MCF 10A (cell line): ENCODE results near the gene NCOR2. TPM values are rescaled to one million over a fixed set of nuclear protein-coding genes. Genes with fewer than 3 reads are reported as not detected.

ENCODE experiments used
- BruUV-seq: library from RNA; stranded (reverse); fragments of 400-500 nt; replicated peaks from 2 replicates; lab custom pipeline; 2021; lab: Mats Ljungman, UMichigan
- CTCF ChIA-PET: fragments of 300-600 bp; sonication (Branson Sonifier 250); formaldehyde crosslinking; extraction: SDS; loops from one replicate; lab custom pipeline; 2021; ENCODE audit warnings: antibody characterized with exemption, inconsistent platforms; lab: Yijun Ruan, JAX
- POLR2A ChIA-PET: fragments of 300-600, 350-650 bp; sonication (Branson Sonifier 250); formaldehyde crosslinking; extraction: SDS; loops from one replicate; lab custom pipeline; 2020; ENCODE audit warnings: antibody characterized with exemption, inconsistent platforms; lab: Yijun Ruan, JAX
- DNase-seq: peaks from one replicate; pipeline ENCODE4 v3.0.0-alpha.2; 2018; ENCODE audit not compliant: unreplicated experiment
- H3K27ac Mint-ChIP-seq: one replicate; pipeline ENCODE4 v1.8.0; 2022; ENCODE audit warnings: mild to moderate bottlenecking, low read depth, mixed read lengths; ENCODE audit not compliant: unreplicated experiment
- H3K27me3 Mint-ChIP-seq: one replicate; pipeline ENCODE4 v1.8.0; 2022; ENCODE audit warnings: mixed read lengths; ENCODE audit not compliant: insufficient read depth, unreplicated experiment
- H3K36me3 Mint-ChIP-seq: one replicate; pipeline ENCODE4 v1.8.0; 2022; ENCODE audit warnings: mild to moderate bottlenecking, moderate library complexity, mixed read lengths; ENCODE audit not compliant: insufficient read depth, unreplicated experiment
- H3K4me1 Mint-ChIP-seq: one replicate; pipeline ENCODE4 v1.8.0; 2022; ENCODE audit warnings: mixed read lengths; ENCODE audit not compliant: insufficient read depth, unreplicated experiment
- H3K4me3 Mint-ChIP-seq: one replicate; pipeline ENCODE4 v1.8.0; 2022; ENCODE audit warnings: mild to moderate bottlenecking, moderate library complexity, mixed read lengths; ENCODE audit not compliant: unreplicated experiment
- H3K9me3 Mint-ChIP-seq: one replicate; pipeline ENCODE4 v1.8.0; 2022; ENCODE audit warnings: mixed read lengths; ENCODE audit not compliant: unreplicated experiment
- CTCF ChIP-seq: fragments of 200-600 bp; IDR thresholded peaks from one replicate; pipeline ENCODE4 v1.8.0; 2022; ENCODE audit warnings: antibody characterized with exemption, mild to moderate bottlenecking; ENCODE audit not compliant: unreplicated experiment
- intact Hi-C: fragments of 100-400 bp; cut with micrococcal nuclease; formaldehyde crosslinking; loops from 2 replicates; pipeline ENCODE4 v1.14.1; 2022
- total RNA-seq: library from RNA; stranded (reverse); gene quantifications from 2 replicates; pipeline ENCODE4 v1.2.3, GENCODE V29; 2022

The NCOR2 gene
- total RNA-seq, 1 experiment from 2014 or later, result 145 TPM

GRCh38 chr12:124562796-124563181 lies 4.6 kb downstream of the NCOR2 start:
- ChIA-PET POLR2A (interaction anchor here (5.8 kb wide), 1 partner anchor 44 kb away, joined by 44 read pairs; no protein-coding TSS in a partner anchor), CTCF (interaction anchor here (0.6 to 1.0 kb wide), 4 partner anchors 157 to 526 kb away, joined by 3 read pairs; no protein-coding TSS in a partner anchor)
- BruUV-seq, result no TSS peak
- no peak for DNase-seq
- H3K27me3 Mint-ChIP-seq, result no peaks in the 10 kb centered on the region
- H3K36me3 Mint-ChIP-seq, result no peaks in the 10 kb centered on the region
- no peak overlapping the region for H3K4me3 Mint-ChIP-seq
- no peaks in the 10 kb centered on the region for H3K9me3 Mint-ChIP-seq
- H3K27ac Mint-ChIP-seq, result no peak overlapping the region
- intact Hi-C loops, result no loop called here
- no peak for TF ChIP-seq CTCF
- H3K4me1 Mint-ChIP-seq, result peaks cover 7% of the 10 kb centered on the region

- DNase-seq, result no peak
- POLR2A ChIA-PET, result interaction anchor here (5.8 kb wide), 1 partner anchor 44 kb away, joined by 44 read pairs; no protein-coding TSS in a partner anchor
- Mint-ChIP-seq H3K4me3 (no peak overlapping the region), H3K36me3 (no peaks in the 10 kb centered on the region), H3K4me1 (peaks cover 5% of the 10 kb centered on the region), H3K9me3 (no peaks in the 10 kb centered on the region), H3K27ac (no peak overlapping the region), H3K27me3 (no peaks in the 10 kb centered on the region)
- CTCF ChIA-PET, result interaction anchor here (0.6 to 1.0 kb wide), 3 partner anchors 173 to 205 kb away, joined by 3 read pairs; no protein-coding TSS in a partner anchor
- TF ChIP-seq CTCF, result no peak
- no TSS peak for BruUV-seq
- intact Hi-C loops, result no loop called here
Observed at GRCh38 chr12:124562018-124562795, 5.2 kb downstream of the NCOR2 start.

GRCh38 chr12:124561231-124561630 lies 6.2 kb downstream of the NCOR2 start:
- DNase-seq, result no peak
- Mint-ChIP-seq H3K4me1 (peaks cover 5% of the 10 kb centered on the region), H3K27me3 (no peaks in the 10 kb centered on the region), H3K36me3 (no peaks in the 10 kb centered on the region), H3K4me3 (no peak overlapping the region), H3K9me3 (no peaks in the 10 kb centered on the region), H3K27ac (no peak overlapping the region)
- POLR2A ChIA-PET, result no interaction called here
- intact Hi-C loops, result no loop called here
- TF ChIP-seq CTCF, result no peak
- no TSS peak for BruUV-seq
- CTCF ChIA-PET, result interaction anchor here (0.5 kb wide), 1 partner anchor 161 kb away, joined by 3 read pairs; no protein-coding TSS in a partner anchor

GRCh38 chr12:124560146-124560890 lies 7.1 kb downstream of the NCOR2 start:
- no peak for TF ChIP-seq CTCF
- Mint-ChIP-seq H3K4me1 (peaks cover 5% of the 10 kb centered on the region), H3K36me3 (no peaks in the 10 kb centered on the region), H3K9me3 (no peaks in the 10 kb centered on the region), H3K4me3 (no peak overlapping the region), H3K27me3 (no peaks in the 10 kb centered on the region), H3K27ac (no peak overlapping the region)
- no TSS peak for BruUV-seq
- DNase-seq, result no peak
- ChIA-PET POLR2A (interaction anchor here (0.8 to 0.9 kb wide), 2 partner anchors 32 to 200 kb away, joined by 3 read pairs; no protein-coding TSS in a partner anchor), CTCF (interaction anchor here (0.5 to 0.6 kb wide), 2 partner anchors 160 to 505 kb away, joined by 3 read pairs; no protein-coding TSS in a partner anchor)
- intact Hi-C loops, result no loop called here
